ENCODE measurements around the gene WDR6.

DNA sequence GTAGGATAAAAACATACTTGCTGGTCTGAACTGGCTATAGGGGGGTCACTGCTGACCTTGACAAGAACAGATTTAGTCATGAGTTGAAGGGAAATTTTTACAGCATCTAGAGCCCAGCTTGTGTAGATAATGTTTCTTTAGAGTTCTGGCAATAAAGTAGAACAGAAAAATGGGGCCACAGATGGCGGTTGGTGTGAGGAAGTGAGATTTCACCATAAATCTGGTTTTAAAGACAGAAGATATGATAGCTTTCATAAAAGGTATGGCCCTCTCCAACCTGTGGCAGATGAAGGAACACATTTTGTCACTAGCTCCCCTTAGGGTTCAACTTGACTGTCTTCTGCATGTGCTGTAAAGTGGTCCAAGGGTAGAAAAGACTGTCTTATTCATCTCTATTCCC lies 46.4 kb downstream of the WDR6 start:
- TF ChIP-seq, protein P1, sequence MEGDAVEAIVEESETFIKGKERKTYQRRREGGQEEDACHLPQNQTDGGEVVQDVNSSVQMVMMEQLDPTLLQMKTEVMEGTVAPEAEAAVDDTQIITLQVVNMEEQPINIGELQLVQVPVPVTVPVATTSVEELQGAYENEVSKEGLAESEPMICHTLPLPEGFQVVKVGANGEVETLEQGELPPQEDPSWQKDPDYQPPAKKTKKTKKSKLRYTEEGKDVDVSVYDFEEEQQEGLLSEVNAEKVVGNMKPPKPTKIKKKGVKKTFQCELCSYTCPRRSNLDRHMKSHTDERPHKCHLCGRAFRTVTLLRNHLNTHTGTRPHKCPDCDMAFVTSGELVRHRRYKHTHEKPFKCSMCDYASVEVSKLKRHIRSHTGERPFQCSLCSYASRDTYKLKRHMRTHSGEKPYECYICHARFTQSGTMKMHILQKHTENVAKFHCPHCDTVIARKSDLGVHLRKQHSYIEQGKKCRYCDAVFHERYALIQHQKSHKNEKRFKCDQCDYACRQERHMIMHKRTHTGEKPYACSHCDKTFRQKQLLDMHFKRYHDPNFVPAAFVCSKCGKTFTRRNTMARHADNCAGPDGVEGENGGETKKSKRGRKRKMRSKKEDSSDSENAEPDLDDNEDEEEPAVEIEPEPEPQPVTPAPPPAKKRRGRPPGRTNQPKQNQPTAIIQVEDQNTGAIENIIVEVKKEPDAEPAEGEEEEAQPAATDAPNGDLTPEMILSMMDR (IDR thresholded peaks at IDR 0.05 in 2 of 3, conservative IDR thresholded peaks at IDR 0.05 in 1 of 3; ENCODE audit: control insufficient read depth in 2 of 3, extremely low read depth in 1 of 3, insufficient read depth in 1 of 3, low read depth in 3 of 3, low read length in 3 of 3): no peak
- TF ChIP-seq, protein P2, sequence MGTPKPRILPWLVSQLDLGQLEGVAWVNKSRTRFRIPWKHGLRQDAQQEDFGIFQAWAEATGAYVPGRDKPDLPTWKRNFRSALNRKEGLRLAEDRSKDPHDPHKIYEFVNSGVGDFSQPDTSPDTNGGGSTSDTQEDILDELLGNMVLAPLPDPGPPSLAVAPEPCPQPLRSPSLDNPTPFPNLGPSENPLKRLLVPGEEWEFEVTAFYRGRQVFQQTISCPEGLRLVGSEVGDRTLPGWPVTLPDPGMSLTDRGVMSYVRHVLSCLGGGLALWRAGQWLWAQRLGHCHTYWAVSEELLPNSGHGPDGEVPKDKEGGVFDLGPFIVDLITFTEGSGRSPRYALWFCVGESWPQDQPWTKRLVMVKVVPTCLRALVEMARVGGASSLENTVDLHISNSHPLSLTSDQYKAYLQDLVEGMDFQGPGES (IDR thresholded peaks at IDR 0.05): no peak
- no peak for TF ChIP-seq POLR2AphosphoS5 (IDR thresholded peaks at IDR 0.05; ENCODE audit: low read length)
- TF ChIP-seq NFIC (IDR thresholded peaks at IDR 0.05; ENCODE audit: low read depth, low read length): no peak
- TF ChIP-seq, protein P3, sequence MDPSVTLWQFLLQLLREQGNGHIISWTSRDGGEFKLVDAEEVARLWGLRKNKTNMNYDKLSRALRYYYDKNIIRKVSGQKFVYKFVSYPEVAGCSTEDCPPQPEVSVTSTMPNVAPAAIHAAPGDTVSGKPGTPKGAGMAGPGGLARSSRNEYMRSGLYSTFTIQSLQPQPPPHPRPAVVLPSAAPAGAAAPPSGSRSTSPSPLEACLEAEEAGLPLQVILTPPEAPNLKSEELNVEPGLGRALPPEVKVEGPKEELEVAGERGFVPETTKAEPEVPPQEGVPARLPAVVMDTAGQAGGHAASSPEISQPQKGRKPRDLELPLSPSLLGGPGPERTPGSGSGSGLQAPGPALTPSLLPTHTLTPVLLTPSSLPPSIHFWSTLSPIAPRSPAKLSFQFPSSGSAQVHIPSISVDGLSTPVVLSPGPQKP (IDR thresholded peaks at IDR 0.05; ENCODE audit: low read depth, low read length): no peak
- TF ChIP-seq, protein P4, sequence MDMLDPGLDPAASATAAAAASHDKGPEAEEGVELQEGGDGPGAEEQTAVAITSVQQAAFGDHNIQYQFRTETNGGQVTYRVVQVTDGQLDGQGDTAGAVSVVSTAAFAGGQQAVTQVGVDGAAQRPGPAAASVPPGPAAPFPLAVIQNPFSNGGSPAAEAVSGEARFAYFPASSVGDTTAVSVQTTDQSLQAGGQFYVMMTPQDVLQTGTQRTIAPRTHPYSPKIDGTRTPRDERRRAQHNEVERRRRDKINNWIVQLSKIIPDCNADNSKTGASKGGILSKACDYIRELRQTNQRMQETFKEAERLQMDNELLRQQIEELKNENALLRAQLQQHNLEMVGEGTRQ (IDR thresholded peaks at IDR 0.05; ENCODE audit: borderline replicate concordance, low read depth, low read length): no peak
